ENCODE results near the gene SH2D3A.
"Not testable (repeated sequence)": the region's sequence is repeated elsewhere in the genome, so short reads cannot be mapped to it uniquely, and the experiment has no call there.

The SH2D3A gene

DNA sequence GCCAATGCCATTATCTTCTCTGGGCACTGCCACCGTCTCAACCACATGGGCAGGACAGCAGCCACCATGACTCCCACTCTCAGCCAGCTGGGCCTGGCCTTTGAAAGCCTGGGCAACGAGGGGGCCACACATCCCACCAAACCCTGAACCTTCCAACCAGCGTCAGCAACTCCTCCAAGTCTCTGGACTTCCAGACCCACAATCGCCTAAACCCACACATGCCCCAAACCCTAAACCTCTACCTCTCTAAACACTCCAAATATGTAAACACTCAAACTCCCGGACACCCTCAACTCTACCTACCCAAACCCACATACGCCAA is 47.7 kb downstream of the SH2D3A start:
- DNase-seq, result no peak

DNA sequence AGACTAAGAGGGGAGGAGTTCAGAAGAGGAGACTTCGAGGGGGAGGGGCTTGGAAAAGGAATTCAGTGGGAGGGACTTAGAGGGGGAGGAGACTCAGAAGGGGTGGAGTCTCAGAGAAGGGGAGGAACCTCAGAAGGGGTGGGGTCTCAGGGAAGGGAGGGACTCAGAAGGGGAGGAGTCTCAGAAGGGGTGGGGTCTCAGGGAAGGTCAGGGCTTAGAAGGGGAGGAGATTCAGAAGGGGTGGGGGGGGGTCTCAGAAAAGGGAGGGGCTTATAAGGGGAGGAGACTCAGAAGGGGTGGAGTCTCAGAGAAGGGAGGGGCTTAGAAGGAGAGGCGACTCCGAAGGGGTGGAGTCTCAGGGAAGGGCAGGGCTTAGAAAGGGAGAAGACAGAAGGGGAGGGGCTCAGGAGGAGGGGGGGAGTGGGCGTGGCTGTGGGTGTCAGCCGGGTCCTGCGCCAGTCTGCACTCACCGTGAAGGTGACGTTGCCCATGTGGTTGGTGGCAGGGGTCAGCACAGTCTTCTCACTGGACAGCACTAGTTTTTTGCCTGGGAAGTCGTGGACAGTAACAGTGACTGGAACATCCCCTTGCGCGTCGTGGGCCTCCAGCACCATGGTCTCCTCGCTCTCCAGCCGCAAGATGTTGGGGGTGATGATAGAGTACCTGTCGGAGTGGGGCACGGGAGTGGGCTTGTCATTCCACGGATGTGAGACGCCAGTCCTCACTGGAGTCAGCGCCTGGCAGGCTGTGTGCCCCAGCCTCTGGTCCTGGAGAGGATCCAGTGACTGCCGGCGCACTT is 48.3 kb downstream of the SH2D3A start:
- peak; percentile 54 for DNase-seq

DNA sequence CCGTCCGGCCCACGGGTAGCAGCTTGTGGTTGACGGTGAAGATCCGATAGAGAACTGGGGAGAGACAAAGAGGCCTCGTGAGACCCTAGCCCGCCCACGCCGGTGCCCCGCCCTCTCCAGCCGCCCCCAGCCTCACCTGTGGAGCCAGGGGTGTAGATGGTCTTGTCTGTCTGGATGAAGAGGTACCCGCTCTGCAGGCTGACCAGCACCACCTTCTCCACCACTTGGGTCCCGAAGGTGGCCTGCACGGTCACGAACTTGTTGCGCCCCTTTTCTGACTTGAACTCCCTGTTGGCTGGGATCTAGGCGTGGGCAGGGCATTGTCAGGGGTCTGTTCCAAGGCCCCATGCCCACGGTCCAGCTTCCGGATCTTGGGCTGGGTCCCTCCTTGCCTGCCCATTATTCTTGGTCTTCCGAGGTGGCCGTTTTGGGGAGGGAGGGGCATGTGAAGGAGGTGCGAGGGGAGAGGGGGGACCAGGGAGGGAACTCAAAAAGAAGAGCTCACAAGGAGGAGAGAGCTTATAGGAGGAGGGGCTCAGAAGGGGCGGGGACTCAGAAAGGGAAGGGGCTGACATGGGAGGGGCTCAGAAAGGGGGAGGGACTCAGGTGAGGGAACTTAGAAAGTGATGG is 49.0 kb downstream of the SH2D3A start:
- DNase-seq, result no peak

DNA sequence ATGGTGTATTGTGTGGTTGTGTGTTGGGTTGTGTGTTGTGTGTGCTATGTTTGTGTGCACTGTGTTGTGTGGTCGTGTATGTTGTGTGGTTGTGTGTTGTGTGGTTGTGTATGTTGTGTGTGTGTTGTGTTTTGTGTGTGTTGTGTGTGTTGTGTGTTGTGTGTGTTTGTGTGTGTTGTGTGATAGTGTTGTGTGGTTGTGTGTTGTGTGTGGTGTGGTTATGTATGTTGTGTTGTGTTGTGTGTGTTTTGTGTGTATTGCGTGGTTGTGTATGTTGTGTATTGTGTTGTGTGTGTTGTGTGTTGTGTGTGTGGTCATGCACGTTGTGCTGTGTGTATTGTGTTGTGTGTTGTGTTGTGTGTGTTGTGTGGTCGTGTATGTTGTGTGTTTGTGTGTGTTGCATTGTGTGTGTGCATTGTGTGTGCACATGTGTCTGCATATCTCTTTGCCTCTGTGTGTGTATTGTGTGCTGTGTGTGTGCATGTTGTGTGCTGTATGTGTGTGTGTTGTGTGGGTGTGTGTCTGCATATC is 49.7 kb downstream of the SH2D3A start:
- DNase-seq, result no peak

DNA sequence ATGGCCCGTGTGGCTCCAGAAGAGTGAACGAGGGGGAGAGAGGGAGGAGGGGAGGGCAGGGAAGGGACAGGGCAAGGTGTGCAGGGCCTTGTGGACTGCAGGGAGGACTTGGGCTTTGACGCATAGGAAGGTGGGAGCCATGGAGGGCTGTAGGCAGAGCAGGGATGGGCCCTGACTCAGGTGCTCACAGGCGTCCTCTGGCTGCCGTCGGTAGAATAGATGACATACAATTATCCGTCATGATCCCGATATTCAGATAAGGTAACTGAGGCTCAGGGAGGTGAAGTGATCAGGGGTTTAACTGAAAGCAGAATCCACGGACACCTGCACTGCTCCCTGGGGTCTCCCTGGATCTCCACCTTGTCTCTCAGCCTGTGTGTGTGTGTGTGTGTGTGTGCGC is 50.2 kb downstream of the SH2D3A start:
- no peak for DNase-seq

DNA sequence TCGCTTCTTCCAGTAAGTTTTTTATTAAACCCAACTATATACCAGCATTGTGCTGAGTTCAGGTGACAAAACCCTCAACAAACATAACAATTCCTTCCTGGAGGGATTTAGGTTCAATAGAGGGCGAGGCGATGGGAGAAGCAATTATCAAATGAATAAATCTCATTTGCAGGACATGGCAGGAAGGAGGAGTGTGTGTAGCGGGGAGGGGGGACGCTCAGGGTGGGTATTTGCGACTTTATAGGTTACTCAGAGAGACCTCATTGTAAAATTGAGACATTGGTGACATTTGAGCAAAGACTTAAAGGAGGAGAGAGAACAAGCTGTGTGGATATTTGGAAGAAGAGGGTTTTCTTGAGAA is 50.6 kb downstream of the SH2D3A start:
- DNase-seq, result no peak

DNA sequence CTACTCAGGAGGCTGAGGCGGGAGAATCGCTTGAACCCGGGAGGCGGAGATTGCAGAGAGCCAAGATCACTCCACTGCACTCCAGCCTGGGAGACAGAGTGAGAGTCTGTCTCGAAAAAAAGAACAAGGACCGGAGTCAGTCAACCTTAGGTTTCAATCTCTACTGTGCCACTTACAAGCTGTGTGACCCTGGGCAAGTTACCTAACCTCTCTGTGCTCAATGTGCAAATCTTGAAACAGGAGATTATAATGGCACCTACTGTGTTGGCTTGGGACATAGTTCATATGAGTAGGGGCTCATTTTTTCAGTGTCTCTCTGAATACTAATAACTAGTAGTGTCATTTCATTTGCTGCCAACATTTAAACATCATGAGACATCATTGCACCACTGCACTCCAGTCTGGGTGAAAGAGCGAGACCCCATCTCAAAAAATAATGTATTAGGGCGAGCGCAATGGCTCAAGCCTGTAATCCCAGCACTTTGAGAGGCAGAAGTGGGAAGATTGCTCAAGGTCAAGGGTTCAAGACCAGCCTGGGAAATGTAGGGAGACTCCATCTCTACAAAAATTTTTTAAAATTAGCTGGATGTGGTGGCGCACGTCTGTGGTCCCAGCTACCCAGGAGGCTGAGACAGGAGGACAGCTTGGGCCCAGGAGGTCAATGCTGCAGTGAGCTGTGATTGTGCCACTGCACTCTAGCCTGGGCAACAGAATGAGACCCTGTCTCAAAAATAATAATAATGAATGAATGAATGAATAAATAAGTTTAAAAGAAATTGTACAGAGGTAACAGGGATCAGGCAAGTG is 52.3 kb downstream of the SH2D3A start:
- DNase-seq, result no peak

DNA sequence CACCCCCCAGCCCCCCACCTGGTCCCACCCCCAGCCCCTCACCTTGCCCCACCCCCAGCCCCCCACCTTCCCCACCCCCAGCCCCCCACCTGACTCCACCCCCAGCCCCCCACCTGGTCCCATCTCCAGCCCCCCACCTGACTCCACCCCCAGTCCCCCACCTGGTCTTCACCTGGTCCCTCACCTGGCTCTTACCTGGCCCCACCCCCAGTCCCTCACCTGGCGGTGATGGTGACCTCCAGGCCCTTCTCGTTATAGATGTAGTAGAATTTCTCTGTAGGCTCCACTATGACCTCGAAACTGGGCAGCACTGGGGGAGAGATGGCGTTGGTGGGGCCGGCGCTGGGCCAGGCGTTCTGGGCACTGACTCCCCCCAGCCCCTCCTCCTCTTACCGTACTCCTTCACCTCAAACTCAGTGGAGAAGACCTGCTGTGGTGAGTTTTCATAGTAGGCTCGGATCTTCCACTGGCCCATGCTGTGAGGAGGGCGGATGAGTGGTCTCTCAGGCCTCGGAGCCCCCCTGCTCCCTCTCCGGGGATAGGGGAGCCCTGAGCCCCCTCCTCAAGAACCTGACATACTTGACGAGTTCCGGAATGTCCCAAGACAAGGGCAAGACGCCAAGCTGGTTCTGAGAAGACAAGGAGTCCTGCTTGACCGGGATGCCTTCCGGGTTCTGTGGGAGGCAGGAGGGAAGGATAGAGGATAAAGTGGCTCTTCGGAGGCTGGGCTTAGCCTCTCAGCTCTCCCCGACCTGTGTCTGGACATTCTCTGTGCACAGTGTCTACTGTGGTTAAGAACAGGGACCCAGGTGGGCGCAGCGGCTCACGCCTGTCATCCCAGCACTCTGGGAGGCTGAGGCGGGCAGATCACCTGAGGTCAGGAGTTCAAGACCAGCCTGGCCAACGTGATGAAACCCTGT is 53.2 kb downstream of the SH2D3A start:
- DNase-seq, result no peak

DNA sequence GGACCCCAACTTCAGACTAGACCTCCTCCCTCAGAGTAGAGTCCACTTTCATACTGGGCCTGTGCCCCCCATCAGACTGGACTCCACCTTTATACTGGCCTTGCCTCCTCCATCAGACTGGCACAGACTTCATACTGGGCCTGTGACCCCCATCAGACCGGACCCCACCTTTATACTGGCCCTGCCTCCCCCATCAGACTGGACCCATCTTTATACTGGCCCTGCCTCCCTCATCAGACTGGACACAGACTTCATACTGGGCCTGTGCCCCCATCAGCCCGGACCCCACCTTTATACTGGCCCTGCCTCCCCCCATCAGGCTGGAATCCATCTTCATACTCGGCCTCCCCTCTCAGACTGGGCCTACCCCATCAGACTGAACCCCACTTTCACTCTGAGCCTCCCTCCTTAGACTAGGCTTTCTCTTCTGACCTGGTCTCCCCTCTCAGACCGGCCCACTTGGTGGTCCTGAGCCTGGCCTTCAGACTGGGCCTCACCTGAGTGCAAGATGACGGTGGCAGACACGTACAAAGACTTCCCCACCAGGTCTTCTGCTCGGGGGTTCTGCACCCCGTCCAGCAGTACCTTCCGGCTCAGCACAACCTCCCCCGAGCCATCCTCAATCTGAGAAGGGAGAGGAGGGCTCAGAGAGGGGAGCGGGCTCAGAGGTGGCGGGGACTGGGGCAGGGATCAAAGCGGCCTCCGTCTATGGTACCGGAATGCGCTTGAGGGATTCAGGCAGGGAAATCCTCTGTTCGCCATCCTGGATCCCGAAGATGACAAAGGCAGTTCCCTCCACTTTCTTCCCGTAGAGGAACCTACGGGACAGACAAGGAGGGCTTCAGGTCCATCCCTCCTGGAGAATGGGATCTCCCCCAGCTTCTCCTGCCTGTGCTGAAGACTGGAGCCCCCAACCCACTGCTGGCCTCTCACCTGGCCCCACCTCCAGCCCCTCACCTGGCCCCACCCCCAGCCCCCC is 54.3 kb downstream of the SH2D3A start:
- DNase-seq, result no peak

DNA sequence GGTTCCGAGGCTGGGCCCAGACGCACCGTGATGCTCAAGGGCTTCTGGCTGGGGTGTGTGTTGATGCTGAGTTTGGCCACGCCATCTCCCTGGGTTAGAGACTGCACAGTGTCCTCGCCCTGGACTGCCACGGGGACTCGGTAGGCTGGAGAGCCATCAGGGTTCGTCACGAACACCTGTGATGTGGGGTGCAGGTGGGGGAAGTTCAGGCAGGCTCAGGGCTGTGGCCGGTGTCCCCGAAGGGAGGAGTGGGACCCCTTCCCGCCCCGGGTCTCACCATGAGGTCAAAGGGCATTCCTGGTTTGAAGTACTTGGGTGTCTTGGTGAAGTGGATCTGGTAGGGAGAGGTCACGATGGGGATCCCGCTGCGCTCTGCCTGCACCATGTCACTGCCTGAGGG is 55.0 kb downstream of the SH2D3A start:
- DNase-seq, result no peak

DNA sequence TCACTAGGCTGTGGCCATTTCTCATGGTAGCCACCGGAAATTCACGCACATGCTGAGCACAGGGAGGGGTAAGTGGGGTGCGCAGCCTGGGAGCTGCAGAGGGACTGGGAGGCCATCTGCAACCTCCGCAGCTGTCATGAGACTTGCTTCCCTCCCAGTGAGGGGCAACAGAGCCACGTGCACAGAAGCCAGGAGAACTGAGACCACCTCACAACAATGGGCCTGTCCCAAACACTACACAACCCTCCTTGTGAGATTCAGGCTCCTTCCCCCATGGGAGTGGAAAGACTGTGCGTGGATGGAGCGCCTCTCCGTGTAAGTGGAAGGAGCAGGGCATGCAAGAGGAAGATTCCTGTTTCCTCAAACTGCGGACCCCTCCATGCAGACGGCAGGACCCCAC is 55.6 kb downstream of the SH2D3A start:
- no peak for DNase-seq

DNA sequence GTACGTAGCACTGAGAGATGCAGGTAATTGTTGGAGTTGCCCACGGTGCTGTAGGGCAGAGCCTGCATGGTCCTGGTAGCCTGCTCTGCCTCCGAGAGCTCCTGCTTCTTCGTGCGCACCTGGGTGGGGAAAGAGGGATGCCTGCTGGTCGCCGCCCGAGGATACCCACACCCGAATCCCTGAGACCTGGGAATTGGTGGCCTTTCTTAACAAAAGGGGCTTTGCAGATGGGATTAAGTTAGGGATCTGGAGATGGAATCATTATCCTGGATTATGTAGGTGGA is 56.2 kb downstream of the SH2D3A start:
- no peak for DNase-seq

DNA sequence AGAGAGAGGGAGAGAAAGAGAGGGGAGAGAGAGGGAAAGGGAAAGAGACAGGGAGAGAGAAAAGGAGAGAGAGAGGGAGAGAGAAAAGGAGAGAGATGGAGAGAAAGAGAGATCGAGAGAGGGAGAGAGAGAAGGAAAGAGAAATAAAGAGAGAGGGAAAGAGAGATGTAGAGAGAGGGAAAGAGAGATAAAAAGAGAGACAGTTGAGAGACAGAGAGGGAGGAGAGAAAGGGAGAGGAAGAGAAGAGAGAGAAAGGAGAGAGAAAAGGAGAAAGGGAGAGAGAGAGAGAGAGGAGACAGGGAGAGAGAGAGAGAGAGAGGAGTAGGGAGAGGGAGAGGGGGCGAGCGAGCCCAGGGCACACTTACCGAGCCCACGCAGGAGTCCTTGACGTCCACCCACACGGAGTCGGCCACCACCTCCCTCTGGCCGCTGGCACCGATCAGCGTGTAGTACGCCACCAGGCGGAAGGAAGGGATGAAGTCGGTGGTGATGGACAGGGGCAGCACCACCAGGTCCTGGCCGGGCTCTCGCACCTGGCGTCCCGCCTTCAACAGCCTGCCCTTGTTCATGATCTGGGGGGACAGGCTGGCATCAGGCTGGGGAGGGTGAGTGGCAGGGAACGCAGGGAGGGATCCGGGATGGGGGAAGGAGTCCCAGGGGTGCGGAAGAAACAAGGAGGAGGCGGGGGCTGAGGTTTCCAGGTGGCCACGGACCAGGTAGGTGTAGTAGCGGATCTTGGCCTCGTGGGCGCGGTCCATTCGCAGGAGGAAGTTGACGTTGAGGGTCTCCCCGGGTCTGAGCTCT is 56.8 kb downstream of the SH2D3A start:
- DNase-seq, result no peak

DNA sequence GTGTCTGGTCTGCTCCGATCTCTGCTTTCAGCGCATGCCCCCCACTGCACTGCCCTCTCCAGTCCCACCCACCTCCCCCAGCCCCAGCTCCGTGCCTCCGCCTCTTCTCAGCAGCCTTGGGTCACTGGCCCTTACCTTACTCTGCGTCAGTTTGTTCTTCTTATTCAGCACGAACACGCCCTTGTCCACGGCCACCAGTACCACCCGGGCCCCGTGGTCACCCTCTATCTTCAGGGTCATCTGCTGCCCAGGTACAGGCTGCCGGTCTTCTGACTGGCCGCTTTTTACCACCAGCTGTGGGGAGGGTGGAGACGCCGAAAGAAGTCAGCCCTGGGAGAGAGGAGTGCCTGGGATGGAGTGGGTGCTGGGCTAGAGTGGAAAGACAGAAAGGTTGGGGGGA is 57.7 kb downstream of the SH2D3A start:
- DNase-seq, result no peak

DNA sequence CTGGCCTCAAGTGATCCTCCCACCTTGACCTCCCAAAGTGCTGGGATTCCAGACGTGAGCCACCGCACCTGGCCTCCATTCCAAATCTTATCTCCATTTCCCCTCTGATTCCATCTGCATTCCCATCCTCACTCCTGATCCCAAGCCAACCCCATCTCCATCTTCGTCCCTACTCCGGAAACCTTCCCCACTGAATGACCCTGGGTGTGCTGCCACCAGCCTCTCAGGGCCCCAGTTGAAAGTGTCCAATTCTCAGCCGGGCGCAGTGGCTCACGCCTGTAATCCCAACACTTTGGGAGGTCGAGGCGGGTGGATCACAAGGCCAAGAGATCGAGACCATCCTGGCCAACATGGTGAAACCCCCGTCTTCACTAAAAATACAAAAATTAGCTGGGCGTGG is 58.3 kb downstream of the SH2D3A start:
- not testable (repeated sequence) for DNase-seq

DNA sequence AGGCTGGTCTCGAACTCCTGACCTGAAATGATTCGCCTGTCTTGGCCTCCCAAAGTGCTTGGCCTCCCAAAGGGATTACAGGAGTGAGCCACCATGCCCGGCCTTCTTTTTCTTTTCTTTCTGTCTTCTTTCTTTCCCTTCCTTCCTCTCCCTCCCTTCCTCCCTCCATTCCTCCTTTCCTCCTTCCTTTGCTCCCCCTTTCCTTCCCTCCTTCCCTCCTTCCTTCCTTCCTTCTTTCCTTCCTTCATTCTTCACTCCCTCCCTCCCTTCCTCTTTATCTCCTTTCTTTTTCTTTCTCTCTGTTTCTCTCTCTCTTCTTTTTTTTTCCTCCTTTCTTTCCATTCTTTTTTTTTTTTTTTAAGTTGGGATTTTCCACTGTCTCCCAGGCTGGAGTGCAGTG is 58.9 kb downstream of the SH2D3A start:
- DNase-seq, result no peak

DNA sequence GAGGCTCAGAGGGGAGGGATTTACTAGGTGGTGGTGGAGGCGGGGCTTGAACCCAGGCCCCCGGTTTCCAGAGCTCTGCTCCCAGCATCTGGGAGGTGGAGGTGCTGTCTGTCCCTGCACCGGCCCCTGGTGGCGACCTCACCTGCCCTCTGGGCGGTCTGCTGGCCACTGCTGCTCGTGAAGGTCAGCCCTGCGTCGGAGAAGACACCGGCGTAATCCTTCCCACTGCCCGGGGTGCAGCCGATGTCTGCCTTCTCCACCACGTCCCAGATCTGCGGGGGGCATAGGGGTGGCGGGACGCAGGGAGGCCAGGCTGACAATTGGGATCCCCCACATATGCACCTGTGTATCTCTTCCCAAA is 59.6 kb downstream of the SH2D3A start:
- no peak for DNase-seq

DNA sequence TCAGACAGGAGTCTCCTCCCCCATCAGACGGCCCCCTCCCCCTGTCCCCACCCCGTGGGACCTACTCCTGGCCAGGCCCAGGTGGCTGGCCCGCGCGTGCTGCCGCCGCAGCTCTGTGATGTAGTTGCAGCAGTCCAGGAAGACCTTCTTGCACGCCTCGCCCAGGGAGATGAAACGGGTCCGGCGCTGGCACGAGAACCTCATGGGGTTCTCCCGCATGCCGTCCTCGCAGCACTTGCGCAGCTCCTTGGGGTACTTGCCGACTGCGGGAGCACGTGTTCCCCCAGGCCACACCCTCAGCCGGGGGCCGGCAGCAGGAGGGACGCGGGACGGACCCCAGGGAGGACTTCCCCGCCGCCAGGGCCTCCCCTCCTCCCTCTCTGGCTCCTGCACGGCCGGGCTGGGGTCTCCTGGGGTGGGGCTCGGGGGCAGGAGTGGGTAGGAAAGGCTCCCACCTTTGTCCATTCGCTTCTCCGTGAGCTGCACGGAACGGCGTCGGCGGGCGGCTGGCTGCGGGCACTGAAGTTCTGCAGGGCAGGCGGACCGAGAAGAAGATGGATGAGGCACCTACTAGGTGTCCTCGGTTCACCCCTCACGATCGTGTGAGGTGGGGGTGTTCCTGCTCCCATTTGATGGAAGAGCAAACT is 60.1 kb downstream of the SH2D3A start:
- no peak for DNase-seq

DNA sequence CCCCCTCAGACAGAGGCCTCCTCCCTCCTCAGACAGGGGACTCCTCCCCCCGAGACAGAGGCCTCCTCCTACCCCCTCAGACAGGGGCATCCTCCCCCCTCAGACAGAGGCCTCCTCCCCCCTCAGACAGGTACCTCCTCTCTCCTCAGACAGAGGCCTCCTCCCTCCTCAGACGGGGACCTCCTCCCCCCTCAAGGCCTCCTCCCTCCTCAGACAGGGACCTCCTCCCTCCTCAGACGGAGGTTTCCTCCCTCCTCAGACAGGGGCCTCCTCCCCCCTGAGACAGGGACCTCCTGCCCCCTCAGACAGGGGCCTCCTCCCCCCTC is 60.6 kb downstream of the SH2D3A start:
- no peak for DNase-seq

DNA sequence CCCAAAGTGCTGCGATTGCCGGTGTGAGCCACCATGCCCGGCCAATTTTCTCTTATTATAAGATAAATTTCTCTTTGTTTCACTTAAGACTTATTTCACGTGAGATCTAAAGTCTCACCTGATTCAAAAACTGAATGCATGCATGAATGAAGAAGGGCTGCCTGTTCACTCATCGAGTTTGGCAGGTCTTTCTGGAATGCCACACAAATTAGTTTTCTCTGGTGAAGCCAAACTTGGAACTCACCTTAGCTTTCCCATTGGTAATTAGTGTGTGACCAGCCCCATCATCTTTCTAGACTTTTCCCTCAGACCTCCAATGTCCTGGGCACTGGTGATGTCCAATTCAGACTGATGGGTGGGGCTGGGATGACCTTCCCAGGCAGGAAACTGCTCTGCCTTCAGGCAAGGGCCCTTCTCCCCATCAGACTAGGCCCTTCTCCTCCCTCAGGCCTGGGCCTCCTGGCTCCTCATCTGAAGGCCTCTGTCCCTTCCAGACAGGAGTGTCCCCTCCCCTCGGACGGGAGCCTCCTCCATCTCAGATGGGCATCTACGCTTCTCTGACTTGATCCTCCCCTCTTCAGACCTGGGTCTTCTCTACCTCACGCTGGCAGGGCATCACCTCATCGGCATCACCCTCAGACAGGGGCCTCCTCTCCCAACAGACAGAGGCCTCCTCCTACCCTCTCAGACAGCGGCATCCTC is 61.2 kb downstream of the SH2D3A start:
- DNase-seq, result no peak
